IMR-90 (cell line): ENCODE measurements around the gene GABRD.
"Not testable (repeated sequence)": the region's sequence is repeated elsewhere in the genome, so short reads cannot be mapped to it uniquely, and the experiment has no call there.

Experiments
- BHLHE40 ChIP-seq: fragments of 150-350 bp; IDR thresholded peaks from 2 replicates; pipeline ENCODE4 v1.6.1; 2016; ENCODE audit warnings: mild to moderate bottlenecking, low read depth, low read length
- CEBPB ChIP-seq: IDR thresholded peaks from 2 replicates; pipeline ENCODE4 v1.6.1; 2012; ENCODE audit warnings: low read depth, low read length, improper control_type of control experiment
- CTCF ChIP-seq: conservative IDR thresholded peaks from 2 replicates; pipeline ENCODE4 v1.5.1; 2012; ENCODE audit warnings: mild to moderate bottlenecking, low read depth, low read length, improper control_type of control experiment
- ELK1 ChIP-seq: fragments of 150-350 bp; IDR thresholded peaks from 2 replicates; pipeline ENCODE4 v1.6.1; 2016; ENCODE audit warnings: low read depth, mild to moderate bottlenecking, low read length, moderate library complexity, borderline replicate concordance
- FOS ChIP-seq: fragments of 150-350 bp; IDR thresholded peaks from 2 replicates; pipeline ENCODE4 v1.6.1; 2016; ENCODE audit warnings: low read depth, low read length
- MAFK ChIP-seq: IDR thresholded peaks from 2 replicates; pipeline ENCODE4 v1.6.1; 2012; ENCODE audit warnings: low read depth, low read length, improper control_type of control experiment
- POLR2A ChIP-seq: IDR thresholded peaks from 2 replicates; pipeline ENCODE4 v1.6.1; 2012; ENCODE audit warnings: mild to moderate bottlenecking, low read depth, low read length
- RAD21 ChIP-seq: IDR thresholded peaks from 2 replicates; pipeline ENCODE4 v1.6.1; 2012; ENCODE audit warnings: low read length, improper control_type of control experiment
- RCOR1 ChIP-seq: IDR thresholded peaks from 2 replicates; pipeline ENCODE4 v1.6.1; 2012; ENCODE audit warnings: mild to moderate bottlenecking, low read length, improper control_type of control experiment; ENCODE audit not compliant: insufficient replicate concordance
- USF2 ChIP-seq: fragments of 150-350 bp; IDR thresholded peaks from 2 replicates; pipeline ENCODE4 v1.6.1; 2017; ENCODE audit warnings: mild to moderate bottlenecking, antibody characterized with exemption, low read length, low read depth

GRCh38 chr1:1981631-1982327 is 37.4 kb upstream of the GABRD start:
- TF ChIP-seq CTCF, POLR2A, ELK1, USF2, CEBPB, RAD21, MAFK, FOS, RCOR1, BHLHE40: not testable (repeated sequence)
